DND-41 (cell line): ENCODE data around the gene CACNA1I.

Experiments used
- ATAC-seq: fragments of 200-7000 bp; cut with Tn5 transposase; 3 replicates; pipeline ENCODE4 v1.9.1; 2021; ENCODE audit warnings: low read depth; ENCODE audit not compliant: insufficient read depth
- DNase-seq: peaks from one replicate; pipeline ENCODE4 v3.0.0-alpha.2; 2020
- H2AFZ ChIP-seq: 2 replicates; pipeline ENCODE4 v1.6.0; 2012; ENCODE audit warnings: low read depth, low read length
- H3K27ac ChIP-seq: 2 replicates; pipeline ENCODE4 v1.5.1; 2012; ENCODE audit warnings: low read length, inconsistent platforms
- H3K27me3 ChIP-seq: fragments of 200-600 bp; sonication (generic); 2 replicates; pipeline ENCODE4 v1.6.0; 2012; ENCODE audit warnings: low read length, mild to moderate bottlenecking, inconsistent platforms; ENCODE audit not compliant: insufficient read depth, poor library complexity
- H3K36me3 ChIP-seq: 2 replicates; pipeline ENCODE4 v1.5.1; 2012; ENCODE audit warnings: low read length, inconsistent platforms; ENCODE audit not compliant: insufficient read depth
- H3K4me1 ChIP-seq: 2 replicates; pipeline ENCODE4 v1.5.1; 2012; ENCODE audit warnings: mild to moderate bottlenecking, low read length; ENCODE audit not compliant: insufficient read depth
- H3K4me2 ChIP-seq: 2 replicates; pipeline ENCODE4 v1.6.0; 2012; ENCODE audit warnings: mild to moderate bottlenecking, moderate library complexity, low read length, inconsistent platforms; ENCODE audit not compliant: insufficient read depth
- H3K4me3 ChIP-seq, 2 experiments: fragments of 200-600 bp in 1 of 2; shearing (Covaris generic) in 1 of 2; 2 replicates each; pipeline ENCODE4 v1.5.1; 2012 to 2016; ENCODE audit warnings: inconsistent platforms in 2 of 2, low read length in 2 of 2, mild to moderate bottlenecking in 2 of 2, low read depth in 1 of 2, moderate library complexity in 1 of 2
- H3K79me2 ChIP-seq: 2 replicates; pipeline ENCODE4 v1.6.0; 2012; ENCODE audit warnings: low read length, inconsistent platforms; ENCODE audit not compliant: insufficient read depth
- H3K9ac ChIP-seq: 2 replicates; pipeline ENCODE4 v1.6.0; 2012; ENCODE audit warnings: low read depth, mild to moderate bottlenecking, inconsistent platforms, low read length, moderate library complexity
- H3K9me3 ChIP-seq: 2 replicates; pipeline ENCODE4 v1.5.1; 2012; ENCODE audit warnings: low read length, moderate library complexity, mild to moderate bottlenecking, inconsistent platforms; ENCODE audit not compliant: insufficient read depth, severe bottlenecking
- H4K20me1 ChIP-seq: 2 replicates; pipeline ENCODE4 v1.6.0; 2012; ENCODE audit warnings: low read length; ENCODE audit not compliant: insufficient read depth
- CTCF ChIP-seq: IDR thresholded peaks from 2 replicates; pipeline ENCODE4 v1.5.1; 2012; ENCODE audit warnings: borderline replicate concordance, low read length, moderate library complexity, mild to moderate bottlenecking; ENCODE audit not compliant: poor library complexity, severe bottlenecking; ENCODE audit errors: extremely low read depth
- EZH2 ChIP-seq: IDR thresholded peaks from 3 replicates; pipeline ENCODE4 v1.6.1; 2012; ENCODE audit warnings: borderline replicate concordance, low read depth, mild to moderate bottlenecking, moderate library complexity, low read length, inconsistent platforms; ENCODE audit not compliant: severe bottlenecking

CACNA1I gene

GRCh38 chr22:39689421-39689820 is 118.9 kb downstream of the CACNA1I start:
- DNase-seq, result no peak
- no peak overlapping the region for H3K4me2 ChIP-seq
- H3K27me3 ChIP-seq, result no peaks in the 10 kb centered on the region
- H3K4me3 ChIP-seq, result no peak overlapping the region
- no peaks in the 10 kb centered on the region for H4K20me1 ChIP-seq
- no peak for TF ChIP-seq EZH2
- no peak for TF ChIP-seq CTCF
- H3K36me3 ChIP-seq, result no peaks in the 10 kb centered on the region
- no peak for ATAC-seq
- no peaks in the 10 kb centered on the region for H3K4me1 ChIP-seq
- H3K79me2 ChIP-seq, result no peaks in the 10 kb centered on the region
- H2AFZ ChIP-seq, result no peak overlapping the region
- H3K27ac ChIP-seq, result no peak overlapping the region
- no peaks in the 10 kb centered on the region for H3K9me3 ChIP-seq
- no peak overlapping the region for H3K9ac ChIP-seq

- no peak overlapping the region for H3K9ac ChIP-seq
- no peaks in the 10 kb centered on the region for H3K79me2 ChIP-seq
- H3K27ac ChIP-seq, result no peak overlapping the region
- no peaks in the 10 kb centered on the region for H3K9me3 ChIP-seq
- ATAC-seq (no peak), DNase-seq (no peak)
- no peaks in the 10 kb centered on the region for H3K27me3 ChIP-seq
- no peak overlapping the region for H2AFZ ChIP-seq
- no peaks in the 10 kb centered on the region for H4K20me1 ChIP-seq
- no peaks in the 10 kb centered on the region for H3K36me3 ChIP-seq
- H3K4me2 ChIP-seq, result no peak overlapping the region
- no peaks in the 10 kb centered on the region for H3K4me1 ChIP-seq
- TF ChIP-seq EZH2, result no peak
- no peak for TF ChIP-seq CTCF
- H3K4me3 ChIP-seq, result no peak overlapping the region
Observed at GRCh38 chr22:39690881-39691605, 120.5 kb downstream of the CACNA1I start.

GRCh38 chr22:39693943-39694500 is 123.5 kb downstream of the CACNA1I start:
- no peak overlapping the region for H3K9ac ChIP-seq
- H3K27ac ChIP-seq, result no peak overlapping the region
- no peak overlapping the region for H3K4me3 ChIP-seq
- H3K9me3 ChIP-seq, result no peaks in the 10 kb centered on the region
- no peak overlapping the region for H3K4me2 ChIP-seq
- DNase-seq (no peak), ATAC-seq (no peak)
- no peaks in the 10 kb centered on the region for H4K20me1 ChIP-seq
- no peaks in the 10 kb centered on the region for H3K79me2 ChIP-seq
- no peaks in the 10 kb centered on the region for H3K4me1 ChIP-seq
- no peak overlapping the region for H2AFZ ChIP-seq
- no peaks in the 10 kb centered on the region for H3K36me3 ChIP-seq
- no peaks in the 10 kb centered on the region for H3K27me3 ChIP-seq
- TF ChIP-seq EZH2, result no peak
- TF ChIP-seq CTCF, result no peak
